ENCODE results near the gene SUSD6. TPM values are rescaled to one million over a fixed set of nuclear protein-coding genes. Genes with fewer than 3 reads are reported as not detected.

Gene SUSD6
- total and polyA plus RNA-seq, 9 of the 15 experiments (the other 6 are each of a cell fraction or from before 2014, with no cell fraction given) = 2.9 to 20.7 (median 5.6) TPM

DNA sequence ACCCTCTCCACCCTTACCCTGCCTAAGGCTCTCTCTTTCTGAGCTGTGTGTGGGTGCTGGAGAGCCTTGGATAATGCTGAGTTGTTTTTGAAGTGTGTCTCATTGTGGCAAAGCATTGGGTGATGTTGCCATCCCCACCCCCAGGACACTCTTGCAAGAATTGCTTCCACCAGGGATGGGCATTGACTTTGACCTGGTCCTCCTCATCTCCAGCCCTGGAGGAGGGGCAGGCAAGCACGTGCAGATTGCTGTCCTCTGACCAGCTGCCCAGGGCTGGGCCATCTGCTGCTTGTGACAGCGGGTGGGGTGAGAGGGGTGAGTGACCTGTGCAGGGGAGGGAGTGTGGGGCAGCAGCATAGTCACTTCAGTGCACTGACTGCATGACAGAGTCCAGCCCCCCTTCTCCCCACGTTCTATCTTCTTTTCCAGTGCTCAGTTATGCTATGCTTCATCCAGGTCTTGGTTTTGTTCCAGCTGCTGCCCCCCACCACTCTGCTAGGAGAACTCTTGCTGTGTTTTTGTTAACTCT, 26.2 kb downstream of the SUSD6 start (continued):
- TF ChIP-seq, protein P1, sequence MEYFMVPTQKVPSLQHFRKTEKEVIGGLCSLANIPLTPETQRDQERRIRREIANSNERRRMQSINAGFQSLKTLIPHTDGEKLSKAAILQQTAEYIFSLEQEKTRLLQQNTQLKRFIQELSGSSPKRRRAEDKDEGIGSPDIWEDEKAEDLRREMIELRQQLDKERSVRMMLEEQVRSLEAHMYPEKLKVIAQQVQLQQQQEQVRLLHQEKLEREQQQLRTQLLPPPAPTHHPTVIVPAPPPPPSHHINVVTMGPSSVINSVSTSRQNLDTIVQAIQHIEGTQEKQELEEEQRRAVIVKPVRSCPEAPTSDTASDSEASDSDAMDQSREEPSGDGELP (CRISPR knock-in tag; IDR thresholded peaks at IDR 0.05; ENCODE audit: borderline replicate concordance) = peak; percentile 55; the same call in 1 of the 2 replicates
- TF ChIP-seq, protein P2, sequence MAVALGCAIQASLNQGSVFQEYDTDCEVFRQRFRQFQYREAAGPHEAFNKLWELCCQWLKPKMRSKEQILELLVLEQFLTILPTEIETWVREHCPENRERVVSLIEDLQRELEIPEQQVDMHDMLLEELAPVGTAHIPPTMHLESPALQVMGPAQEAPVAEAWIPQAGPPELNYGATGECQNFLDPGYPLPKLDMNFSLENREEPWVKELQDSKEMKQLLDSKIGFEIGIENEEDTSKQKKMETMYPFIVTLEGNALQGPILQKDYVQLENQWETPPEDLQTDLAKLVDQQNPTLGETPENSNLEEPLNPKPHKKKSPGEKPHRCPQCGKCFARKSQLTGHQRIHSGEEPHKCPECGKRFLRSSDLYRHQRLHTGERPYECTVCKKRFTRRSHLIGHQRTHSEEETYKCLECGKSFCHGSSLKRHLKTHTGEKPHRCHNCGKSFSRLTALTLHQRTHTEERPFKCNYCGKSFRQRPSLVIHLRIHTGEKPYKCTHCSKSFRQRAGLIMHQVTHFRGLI (CRISPR knock-in tag; IDR thresholded peaks at IDR 0.05) = no peak
- TF ChIP-seq HDGF (IDR thresholded peaks at IDR 0.05) (no peak), ZNF41 (CRISPR knock-in tag; conservative IDR thresholded peaks at IDR 0.05) (no peak), HMG20A (CRISPR knock-in tag; conservative IDR thresholded peaks at IDR 0.05) (no peak), SIN3A (IDR thresholded peaks at IDR 0.05; ENCODE audit: borderline replicate concordance in 2 of 2, control insufficient read depth in 1 of 2, low read depth in 2 of 2, low read length in 2 of 2) (peak in 1 of 2 experiments; percentile 46; a peak in 1 of 4 replicates), SAFB2 (IDR thresholded peaks at IDR 0.05; ENCODE audit: borderline replicate concordance, low read depth, low read length, severe bottlenecking) (no peak), KLF13 (tag; IDR thresholded peaks at IDR 0.05; ENCODE audit: borderline replicate concordance, low read depth) (no peak), GATA2 (CRISPR knock-in tag; IDR thresholded peaks at IDR 0.05) (no peak), SMARCA4 (IDR thresholded peaks at IDR 0.05) (no peak)
- TF ChIP-seq, protein P3, sequence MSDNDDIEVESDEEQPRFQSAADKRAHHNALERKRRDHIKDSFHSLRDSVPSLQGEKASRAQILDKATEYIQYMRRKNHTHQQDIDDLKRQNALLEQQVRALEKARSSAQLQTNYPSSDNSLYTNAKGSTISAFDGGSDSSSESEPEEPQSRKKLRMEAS (CRISPR knock-in tag; IDR thresholded peaks at IDR 0.05) = peak; percentile 51; the same call in 1 of the 2 replicates
- TF ChIP-seq, protein P4, sequence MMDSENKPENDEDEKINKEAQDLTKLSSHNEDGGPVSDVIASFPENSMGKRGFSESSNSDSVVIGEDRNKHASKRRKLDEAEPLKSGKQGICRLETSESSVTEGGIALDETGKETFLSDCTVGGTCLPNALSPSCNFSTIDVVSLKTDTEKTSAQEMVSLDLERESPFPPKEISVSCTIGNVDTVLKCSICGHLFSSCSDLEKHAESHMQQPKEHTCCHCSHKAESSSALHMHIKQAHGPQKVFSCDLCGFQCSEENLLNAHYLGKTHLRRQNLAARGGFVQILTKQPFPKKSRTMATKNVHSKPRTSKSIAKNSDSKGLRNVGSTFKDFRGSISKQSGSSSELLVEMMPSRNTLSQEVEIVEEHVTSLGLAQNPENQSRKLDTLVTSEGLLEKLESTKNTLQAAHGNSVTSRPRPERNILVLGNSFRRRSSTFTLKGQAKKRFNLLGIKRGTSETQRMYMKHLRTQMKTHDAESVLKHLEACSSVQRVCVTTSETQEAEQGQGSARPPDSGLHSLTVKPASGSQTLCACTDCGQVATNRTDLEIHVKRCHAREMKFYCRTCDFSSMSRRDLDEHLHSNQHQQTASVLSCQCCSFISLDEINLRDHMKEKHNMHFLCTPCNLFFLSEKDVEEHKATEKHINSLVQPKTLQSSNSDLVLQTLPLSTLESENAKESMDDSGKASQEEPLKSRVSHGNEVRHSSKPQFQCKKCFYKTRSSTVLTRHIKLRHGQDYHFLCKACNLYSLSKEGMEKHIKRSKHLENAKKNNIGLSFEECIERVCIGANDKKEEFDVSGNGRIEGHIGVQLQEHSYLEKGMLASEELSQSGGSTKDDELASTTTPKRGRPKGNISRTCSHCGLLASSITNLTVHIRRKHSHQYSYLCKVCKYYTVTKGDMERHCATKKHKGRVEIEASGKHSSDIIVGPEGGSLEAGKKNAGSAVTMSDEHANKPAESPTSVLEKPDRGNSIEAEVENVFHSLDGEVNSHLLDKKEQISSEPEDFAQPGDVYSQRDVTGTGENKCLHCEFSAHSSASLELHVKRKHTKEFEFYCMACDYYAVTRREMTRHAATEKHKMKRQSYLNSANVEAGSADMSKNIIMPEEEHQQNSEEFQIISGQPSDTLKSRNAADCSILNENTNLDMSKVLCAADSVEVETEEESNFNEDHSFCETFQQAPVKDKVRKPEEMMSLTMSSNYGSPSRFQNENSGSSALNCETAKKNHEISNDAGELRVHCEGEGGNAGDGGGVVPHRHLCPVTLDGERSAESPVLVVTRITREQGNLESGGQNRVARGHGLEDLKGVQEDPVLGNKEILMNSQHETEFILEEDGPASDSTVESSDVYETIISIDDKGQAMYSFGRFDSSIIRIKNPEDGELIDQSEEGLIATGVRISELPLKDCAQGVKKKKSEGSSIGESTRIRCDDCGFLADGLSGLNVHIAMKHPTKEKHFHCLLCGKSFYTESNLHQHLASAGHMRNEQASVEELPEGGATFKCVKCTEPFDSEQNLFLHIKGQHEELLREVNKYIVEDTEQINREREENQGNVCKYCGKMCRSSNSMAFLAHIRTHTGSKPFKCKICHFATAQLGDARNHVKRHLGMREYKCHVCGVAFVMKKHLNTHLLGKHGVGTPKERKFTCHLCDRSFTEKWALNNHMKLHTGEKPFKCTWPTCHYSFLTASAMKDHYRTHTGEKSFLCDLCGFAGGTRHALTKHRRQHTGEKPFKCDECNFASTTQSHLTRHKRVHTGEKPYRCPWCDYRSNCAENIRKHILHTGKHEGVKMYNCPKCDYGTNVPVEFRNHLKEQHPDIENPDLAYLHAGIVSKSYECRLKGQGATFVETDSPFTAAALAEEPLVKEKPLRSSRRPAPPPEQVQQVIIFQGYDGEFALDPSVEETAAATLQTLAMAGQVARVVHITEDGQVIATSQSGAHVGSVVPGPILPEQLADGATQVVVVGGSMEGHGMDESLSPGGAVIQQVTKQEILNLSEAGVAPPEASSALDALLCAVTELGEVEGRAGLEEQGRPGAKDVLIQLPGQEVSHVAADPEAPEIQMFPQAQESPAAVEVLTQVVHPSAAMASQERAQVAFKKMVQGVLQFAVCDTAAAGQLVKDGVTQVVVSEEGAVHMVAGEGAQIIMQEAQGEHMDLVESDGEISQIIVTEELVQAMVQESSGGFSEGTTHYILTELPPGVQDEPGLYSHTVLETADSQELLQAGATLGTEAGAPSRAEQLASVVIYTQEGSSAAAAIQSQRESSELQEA (IDR thresholded peaks at IDR 0.05; ENCODE audit: low read depth) = no peak
- TF ChIP-seq, protein P5, sequence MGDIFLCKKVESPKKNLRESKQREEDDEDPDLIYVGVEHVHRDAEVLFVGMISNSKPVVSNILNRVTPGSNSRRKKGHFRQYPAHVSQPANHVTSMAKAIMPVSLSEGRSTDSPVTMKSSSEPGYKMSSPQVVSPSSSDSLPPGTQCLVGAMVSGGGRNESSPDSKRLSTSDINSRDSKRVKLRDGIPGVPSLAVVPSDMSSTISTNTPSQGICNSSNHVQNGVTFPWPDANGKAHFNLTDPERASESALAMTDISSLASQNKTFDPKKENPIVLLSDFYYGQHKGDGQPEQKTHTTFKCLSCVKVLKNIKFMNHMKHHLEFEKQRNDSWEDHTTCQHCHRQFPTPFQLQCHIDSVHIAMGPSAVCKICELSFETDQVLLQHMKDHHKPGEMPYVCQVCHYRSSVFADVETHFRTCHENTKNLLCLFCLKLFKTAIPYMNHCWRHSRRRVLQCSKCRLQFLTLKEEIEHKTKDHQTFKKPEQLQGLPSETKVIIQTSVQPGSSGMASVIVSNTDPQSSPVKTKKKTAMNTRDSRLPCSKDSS (IDR thresholded peaks at IDR 0.05; ENCODE audit: low read depth, partially characterized antibody) = no peak
- TF ChIP-seq, protein P6, sequence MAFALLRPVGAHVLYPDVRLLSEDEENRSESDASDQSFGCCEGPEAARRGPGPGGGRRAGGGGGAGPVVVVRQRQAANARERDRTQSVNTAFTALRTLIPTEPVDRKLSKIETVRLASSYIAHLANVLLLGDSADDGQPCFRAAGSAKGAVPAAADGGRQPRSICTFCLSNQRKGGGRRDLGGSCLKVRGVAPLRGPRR (CRISPR knock-in tag; IDR thresholded peaks at IDR 0.05) = no peak
